Measurements from ENCODE around the gene GLI3.

The GLI3 gene

DNA sequence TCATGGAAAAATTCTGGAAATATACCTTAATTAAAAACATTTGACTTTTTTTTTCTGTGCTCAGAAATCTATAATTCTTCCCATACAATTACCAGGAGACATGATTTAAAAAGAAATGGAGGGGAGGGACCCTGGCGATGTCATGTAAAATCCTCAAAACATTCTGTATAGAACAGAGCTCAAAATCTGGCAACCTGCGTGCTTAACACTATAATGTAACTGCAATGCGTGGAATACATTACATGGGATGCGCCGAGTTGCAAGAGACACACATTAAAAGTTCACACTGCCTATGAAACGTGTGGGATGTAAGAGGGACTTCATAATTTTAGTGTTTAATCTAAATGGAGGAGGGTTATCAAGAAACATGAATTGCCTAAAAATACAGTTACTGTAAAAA is 215.0 kb downstream of the GLI3 start:
- Histone ChIP-seq H3K4me3 (ENCODE audit: low read length in 2 of 2) (no peak overlapping the region), H3K9me3 (ENCODE audit: control insufficient read depth in 2 of 2, low read length in 2 of 2) (no peaks in the 10 kb centered on the region), H3K9ac (ENCODE audit: low read length in 2 of 2) (no peak overlapping the region), H3K4me1 (ENCODE audit: control insufficient read depth, insufficient read depth, low read length) (peaks cover 10% of the 10 kb centered on the region), H3K36me3 (ENCODE audit: control insufficient read depth in 2 of 2, insufficient read depth in 2 of 2, low read length in 2 of 2) (peaks cover 13 to 26% of the 10 kb centered on the region in 2 donors), H3K27me3 (ENCODE audit: control insufficient read depth in 1 of 2, insufficient read depth in 2 of 2, low read length in 2 of 2) (no peaks in the 10 kb centered on the region), H3K27ac (ENCODE audit: low read length) (no peak overlapping the region)

DNA sequence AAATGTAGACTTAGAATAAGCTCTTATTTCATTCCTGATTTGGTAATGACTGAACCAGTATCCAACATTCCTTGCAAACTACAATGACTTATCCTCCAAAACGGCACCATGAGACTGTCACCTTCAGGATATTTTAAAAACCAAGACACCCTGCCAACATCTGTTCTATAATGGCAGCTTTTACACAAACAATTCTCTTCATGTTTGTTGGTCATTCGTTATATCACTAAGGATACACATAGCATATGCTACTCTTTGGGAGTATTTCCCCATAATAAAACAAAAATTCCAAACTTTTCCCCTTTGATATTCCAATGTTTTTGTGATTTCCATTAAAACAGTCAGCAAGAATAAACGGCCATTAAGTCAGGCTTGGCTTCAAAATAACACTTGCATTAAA is 215.4 kb downstream of the GLI3 start:
- no peak overlapping the region for H3K9ac ChIP-seq (ENCODE audit: low read length in 2 of 2)
- H3K36me3 ChIP-seq (ENCODE audit: control insufficient read depth in 2 of 2, insufficient read depth in 2 of 2, low read length in 2 of 2), result peaks cover 13 to 29% of the 10 kb centered on the region in 2 donors
- H3K9me3 ChIP-seq (ENCODE audit: control insufficient read depth in 2 of 2, low read length in 2 of 2), result no peaks in the 10 kb centered on the region
- peaks cover 10% of the 10 kb centered on the region for H3K4me1 ChIP-seq (ENCODE audit: control insufficient read depth, insufficient read depth, low read length)
- H3K27ac ChIP-seq (ENCODE audit: low read length), result no peak overlapping the region
- no peaks in the 10 kb centered on the region for H3K27me3 ChIP-seq (ENCODE audit: control insufficient read depth in 1 of 2, insufficient read depth in 2 of 2, low read length in 2 of 2)
- H3K4me3 ChIP-seq (ENCODE audit: low read length in 2 of 2), result no peak overlapping the region

DNA sequence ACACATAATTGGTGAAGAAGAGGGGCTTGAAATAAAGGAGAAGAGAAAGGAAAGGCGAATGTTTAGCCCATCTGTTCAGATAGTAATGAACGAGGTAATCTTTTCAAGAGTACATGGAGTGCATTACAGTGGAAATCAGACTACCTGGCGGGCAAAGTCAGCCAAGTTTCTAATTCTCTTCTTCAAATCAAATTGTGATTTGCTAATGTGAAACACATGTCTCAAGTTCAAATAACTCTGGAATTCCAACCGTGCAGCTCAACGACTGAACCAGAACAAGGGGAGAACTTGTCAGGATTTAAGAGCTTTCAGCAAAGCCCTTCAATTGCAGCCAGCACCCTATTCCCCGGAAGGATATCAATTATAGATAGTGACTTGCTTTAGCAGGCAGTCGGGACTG is 216.9 kb downstream of the GLI3 start:
- no peaks in the 10 kb centered on the region for H3K9me3 ChIP-seq (ENCODE audit: control insufficient read depth in 2 of 2, low read length in 2 of 2)
- no peak overlapping the region for H3K27ac ChIP-seq (ENCODE audit: low read length)
- no peak overlapping the region for H3K9ac ChIP-seq (ENCODE audit: low read length in 2 of 2)
- H3K27me3 ChIP-seq (ENCODE audit: control insufficient read depth in 1 of 2, insufficient read depth in 2 of 2, low read length in 2 of 2), result no peaks in the 10 kb centered on the region
- H3K36me3 ChIP-seq (ENCODE audit: control insufficient read depth in 2 of 2, insufficient read depth in 2 of 2, low read length in 2 of 2), result peaks cover 3 to 19% of the 10 kb centered on the region in 2 donors
- no peak overlapping the region for H3K4me3 ChIP-seq (ENCODE audit: low read length in 2 of 2)
- peaks cover 10% of the 10 kb centered on the region for H3K4me1 ChIP-seq (ENCODE audit: control insufficient read depth, insufficient read depth, low read length)

DNA sequence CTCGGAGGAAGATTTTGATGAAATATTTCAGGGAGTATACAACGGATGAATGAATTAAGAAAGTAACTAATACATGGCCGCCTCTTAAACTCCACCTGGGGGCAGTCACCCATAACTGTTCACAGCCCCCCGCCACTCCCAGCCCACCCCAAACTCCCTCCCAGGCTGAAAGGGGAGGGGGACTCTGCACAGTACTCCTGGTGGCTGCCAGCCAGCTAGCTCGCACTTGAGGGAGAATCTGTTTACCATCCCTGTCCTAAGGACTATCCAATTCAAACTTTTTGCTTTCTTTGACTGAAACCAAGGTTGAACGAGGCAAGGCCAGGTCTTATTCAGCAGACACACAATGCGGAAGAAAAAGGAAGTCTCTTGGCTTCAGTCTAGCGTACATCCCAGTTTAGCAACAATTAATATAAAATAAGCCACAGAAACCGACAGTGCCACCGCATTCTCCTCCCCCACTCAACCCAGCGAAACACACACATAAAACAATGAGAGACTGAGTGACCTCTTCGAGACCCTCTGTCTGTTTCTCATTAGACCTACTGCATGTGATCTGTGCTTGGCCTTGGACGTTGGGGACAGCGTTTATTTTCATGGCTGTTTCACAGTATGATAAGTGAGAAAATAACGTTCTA is 219.5 kb downstream of the GLI3 start:
- Histone ChIP-seq H3K36me3 (ENCODE audit: control insufficient read depth in 2 of 2, insufficient read depth in 2 of 2, low read length in 2 of 2) (peaks cover 3 to 10% of the 10 kb centered on the region in 2 donors), H3K27me3 (ENCODE audit: control insufficient read depth in 1 of 2, insufficient read depth in 2 of 2, low read length in 2 of 2) (no peaks in the 10 kb centered on the region), H3K27ac (ENCODE audit: low read length) (peak overlapping the region; percentile 7), H3K4me3 (ENCODE audit: low read length in 2 of 2) (no peak overlapping the region), H3K9me3 (ENCODE audit: control insufficient read depth in 2 of 2, low read length in 2 of 2) (peaks cover 0 to 3% of the 10 kb centered on the region in 2 donors), H3K9ac (ENCODE audit: low read length in 2 of 2) (no peak overlapping the region), H3K4me1 (ENCODE audit: control insufficient read depth, insufficient read depth, low read length) (peaks cover 4% of the 10 kb centered on the region)

DNA sequence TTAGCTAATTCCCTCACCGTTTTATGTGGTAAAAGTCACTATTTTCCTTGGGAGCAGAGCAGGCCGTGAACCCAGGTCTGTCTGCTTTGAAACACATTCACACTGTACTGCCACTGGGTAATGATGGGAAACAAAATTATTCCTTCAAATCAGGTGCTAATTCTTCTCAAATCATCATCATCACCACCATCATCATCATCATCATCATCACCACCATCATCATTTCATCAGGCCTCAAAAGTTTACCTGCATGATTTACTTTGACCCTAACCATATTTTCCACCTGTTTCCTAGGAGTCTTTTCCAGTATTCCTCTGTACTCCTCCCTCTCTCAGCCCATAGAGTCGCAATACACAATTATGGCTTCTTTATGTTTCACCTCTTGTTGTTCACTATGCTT is 220.5 kb downstream of the GLI3 start:
- peaks cover 6 to 9% of the 10 kb centered on the region in 2 donors for H3K36me3 ChIP-seq (ENCODE audit: control insufficient read depth in 2 of 2, insufficient read depth in 2 of 2, low read length in 2 of 2)
- no peak overlapping the region for H3K4me3 ChIP-seq (ENCODE audit: low read length in 2 of 2)
- peaks cover 0 to 3% of the 10 kb centered on the region in 2 donors for H3K9me3 ChIP-seq (ENCODE audit: control insufficient read depth in 2 of 2, low read length in 2 of 2)
- H3K27ac ChIP-seq (ENCODE audit: low read length), result no peak overlapping the region
- no peaks in the 10 kb centered on the region for H3K27me3 ChIP-seq (ENCODE audit: control insufficient read depth in 1 of 2, insufficient read depth in 2 of 2, low read length in 2 of 2)
- H3K9ac ChIP-seq (ENCODE audit: low read length in 2 of 2), result no peak overlapping the region
- H3K4me1 ChIP-seq (ENCODE audit: control insufficient read depth, insufficient read depth, low read length), result peaks cover 4% of the 10 kb centered on the region

DNA sequence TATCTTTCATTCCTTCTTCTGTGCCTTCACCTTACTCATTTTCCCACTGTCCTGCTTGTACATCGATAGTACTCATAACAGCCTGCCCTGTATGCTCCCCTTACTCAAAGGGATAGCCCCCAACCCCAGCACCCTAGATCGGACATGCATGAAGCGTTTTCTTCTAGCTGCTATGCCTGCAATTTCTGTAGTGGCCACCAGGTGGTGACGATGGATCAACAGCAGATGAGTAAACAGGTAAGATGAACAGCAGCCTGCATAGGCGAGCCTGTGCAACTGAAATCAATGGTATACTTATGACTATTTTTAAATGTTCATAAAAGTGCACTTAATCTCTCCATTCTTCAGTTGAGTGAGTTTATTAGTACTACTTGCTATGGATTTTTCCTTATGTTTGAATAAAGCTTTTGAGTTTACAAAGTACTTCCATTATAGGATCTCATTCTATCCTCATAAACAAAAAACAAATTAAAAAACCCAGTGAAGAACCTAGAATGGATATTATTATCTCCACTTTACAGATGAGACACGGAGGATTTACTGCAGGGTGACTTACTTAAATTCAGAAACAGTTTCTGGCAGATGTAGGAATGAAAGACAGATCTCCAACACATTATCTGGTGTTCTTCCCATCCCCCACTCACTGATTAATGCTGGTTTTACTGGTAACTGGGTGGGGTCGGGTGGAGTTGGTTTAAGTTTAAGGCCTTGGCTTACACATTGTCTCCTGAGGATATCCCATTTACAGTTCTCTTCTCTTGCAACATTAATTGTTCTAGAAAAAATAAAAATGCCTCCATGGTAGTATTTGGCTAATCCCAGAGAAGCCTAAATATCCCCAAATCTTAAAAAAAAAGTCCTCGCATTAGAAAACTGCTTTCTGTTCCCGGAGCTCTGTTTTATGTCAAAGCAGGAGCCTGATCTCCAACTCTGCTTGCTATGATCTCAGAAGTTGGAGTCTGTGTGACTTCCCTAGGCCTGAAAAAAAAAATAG is 222.1 kb downstream of the GLI3 start:
- peaks cover 10 to 15% of the 10 kb centered on the region in 2 donors for H3K36me3 ChIP-seq (ENCODE audit: control insufficient read depth in 2 of 2, insufficient read depth in 2 of 2, low read length in 2 of 2)
- H3K27ac ChIP-seq (ENCODE audit: low read length), result peak overlapping the region; percentile 13
- no peaks in the 10 kb centered on the region for H3K27me3 ChIP-seq (ENCODE audit: control insufficient read depth in 1 of 2, insufficient read depth in 2 of 2, low read length in 2 of 2)
- peaks cover 4% of the 10 kb centered on the region for H3K4me1 ChIP-seq (ENCODE audit: control insufficient read depth, insufficient read depth, low read length)
- H3K9me3 ChIP-seq (ENCODE audit: control insufficient read depth in 2 of 2, low read length in 2 of 2), result peaks cover 0 to 3% of the 10 kb centered on the region in 2 donors
- no peak overlapping the region for H3K9ac ChIP-seq (ENCODE audit: low read length in 2 of 2)
- no peak overlapping the region for H3K4me3 ChIP-seq (ENCODE audit: low read length in 2 of 2)

DNA sequence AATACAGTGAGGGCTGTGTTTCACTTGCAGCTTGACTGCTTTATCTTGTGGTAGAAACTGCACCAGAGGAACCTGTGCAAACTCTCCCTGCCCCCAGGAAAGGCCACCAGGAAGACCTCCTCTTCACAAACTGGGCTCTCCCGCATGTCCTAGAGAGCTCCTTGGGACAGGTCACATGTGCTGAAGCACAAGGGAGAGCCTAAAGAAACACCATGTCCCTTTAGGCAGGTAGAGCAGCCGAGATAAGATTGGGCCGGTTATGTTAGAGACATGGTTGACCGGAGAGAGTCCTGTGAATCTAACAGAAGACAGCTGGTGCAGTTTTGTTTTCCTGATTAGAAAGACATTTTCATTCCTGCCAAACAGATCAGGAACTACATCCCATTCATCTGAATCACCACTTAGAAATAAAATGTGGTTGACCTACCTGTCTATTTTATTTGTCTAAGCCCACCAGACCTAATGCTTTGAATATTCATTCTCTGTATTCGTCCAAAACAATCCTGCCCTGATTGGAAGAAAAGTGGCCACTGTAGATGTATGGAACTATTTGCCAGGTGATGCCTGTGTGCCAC is 224.1 kb downstream of the GLI3 start:
- Histone ChIP-seq H3K27ac (ENCODE audit: low read length) (no peak overlapping the region), H3K4me1 (ENCODE audit: control insufficient read depth, insufficient read depth, low read length) (peaks cover 4% of the 10 kb centered on the region), H3K36me3 (ENCODE audit: control insufficient read depth in 2 of 2, insufficient read depth in 2 of 2, low read length in 2 of 2) (peaks cover 16 to 19% of the 10 kb centered on the region in 2 donors)

DNA sequence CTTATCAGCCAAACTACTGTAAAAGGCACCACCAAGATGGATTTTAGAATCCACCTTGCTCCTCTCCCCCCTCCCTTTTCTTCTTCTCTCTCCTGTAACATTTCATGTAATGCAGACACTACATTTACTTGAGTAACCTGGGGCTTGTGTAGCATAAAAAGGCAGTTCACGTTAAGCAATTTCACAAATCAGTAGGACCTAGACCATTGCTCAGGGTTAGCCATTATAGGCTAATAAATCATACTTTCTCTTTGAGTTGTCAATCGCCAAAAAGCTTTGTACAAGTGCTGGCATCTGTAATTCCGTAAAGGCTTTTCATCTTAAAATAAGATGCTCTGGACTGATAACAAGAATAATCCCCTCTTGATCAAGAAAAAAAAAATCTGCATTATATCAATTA is 224.7 kb downstream of the GLI3 start:
- H3K4me1 ChIP-seq (ENCODE audit: control insufficient read depth, insufficient read depth, low read length), result no peaks in the 10 kb centered on the region
- H3K9me3 ChIP-seq (ENCODE audit: control insufficient read depth in 2 of 2, low read length in 2 of 2), result peaks cover 0 to 3% of the 10 kb centered on the region in 2 donors
- H3K27me3 ChIP-seq (ENCODE audit: control insufficient read depth in 1 of 2, insufficient read depth in 2 of 2, low read length in 2 of 2), result no peaks in the 10 kb centered on the region
- no peak overlapping the region for H3K4me3 ChIP-seq (ENCODE audit: low read length in 2 of 2)
- H3K9ac ChIP-seq (ENCODE audit: low read length in 2 of 2), result no peak overlapping the region
- no peak overlapping the region for H3K27ac ChIP-seq (ENCODE audit: low read length)
- peaks cover 16 to 19% of the 10 kb centered on the region in 2 donors for H3K36me3 ChIP-seq (ENCODE audit: control insufficient read depth in 2 of 2, insufficient read depth in 2 of 2, low read length in 2 of 2)

More for the DNA sequence above, 224.1 kb downstream of the GLI3 start:
- no peaks in the 10 kb centered on the region for H3K27me3 ChIP-seq (ENCODE audit: control insufficient read depth in 1 of 2, insufficient read depth in 2 of 2, low read length in 2 of 2)
- H3K4me3 ChIP-seq (ENCODE audit: low read length in 2 of 2), result no peak overlapping the region
- H3K9ac ChIP-seq (ENCODE audit: low read length in 2 of 2), result no peak overlapping the region
- H3K9me3 ChIP-seq (ENCODE audit: control insufficient read depth in 2 of 2, low read length in 2 of 2), result peaks cover 0 to 3% of the 10 kb centered on the region in 2 donors

DNA sequence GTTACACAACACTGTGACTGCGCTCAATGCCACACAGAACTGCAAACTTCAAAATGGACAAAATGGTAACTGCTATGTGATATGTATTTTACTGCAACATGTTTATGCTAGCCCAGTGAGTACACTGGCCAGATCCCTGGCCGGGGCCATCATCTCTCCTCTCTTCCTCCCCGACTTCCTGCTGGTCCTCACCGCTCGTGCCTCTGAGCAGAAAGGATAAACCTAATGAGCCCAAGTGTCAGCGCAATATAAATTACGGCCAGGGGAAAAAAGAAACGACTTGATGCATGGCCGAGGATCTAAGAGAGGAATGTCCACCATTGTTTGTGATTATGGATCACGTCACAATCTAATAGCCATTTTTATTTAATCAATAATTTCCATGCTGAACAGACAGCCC is 225.2 kb downstream of the GLI3 start:
- Histone ChIP-seq H3K9me3 (ENCODE audit: control insufficient read depth in 2 of 2, low read length in 2 of 2) (peaks cover 0 to 3% of the 10 kb centered on the region in 2 donors), H3K9ac (ENCODE audit: low read length in 2 of 2) (no peak overlapping the region), H3K27me3 (ENCODE audit: control insufficient read depth in 1 of 2, insufficient read depth in 2 of 2, low read length in 2 of 2) (no peaks in the 10 kb centered on the region), H3K36me3 (ENCODE audit: control insufficient read depth in 2 of 2, insufficient read depth in 2 of 2, low read length in 2 of 2) (peaks cover 16 to 17% of the 10 kb centered on the region in 2 donors), H3K27ac (ENCODE audit: low read length) (no peak overlapping the region), H3K4me3 (ENCODE audit: low read length in 2 of 2) (no peak overlapping the region), H3K4me1 (ENCODE audit: control insufficient read depth, insufficient read depth, low read length) (no peaks in the 10 kb centered on the region)

DNA sequence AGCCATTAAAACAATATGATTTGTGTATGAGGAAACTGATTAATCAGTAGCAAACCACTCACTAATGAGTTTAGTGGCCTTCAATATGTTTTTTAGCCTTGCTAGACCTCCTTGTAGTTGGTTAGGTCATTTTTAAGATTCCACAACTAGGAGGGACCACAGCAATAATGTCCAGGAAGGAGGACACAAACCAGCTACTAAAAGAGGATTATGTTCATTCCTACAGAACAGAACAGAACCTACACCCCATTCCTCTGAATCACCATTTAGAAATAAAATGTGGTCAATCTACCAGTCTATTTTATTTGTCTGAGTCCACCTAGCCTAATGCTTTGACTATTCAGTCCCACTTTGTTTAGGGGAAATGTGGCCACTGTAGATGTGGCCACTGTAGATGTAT is 226.3 kb downstream of the GLI3 start:
- peaks cover 0 to 3% of the 10 kb centered on the region in 2 donors for H3K9me3 ChIP-seq (ENCODE audit: control insufficient read depth in 2 of 2, low read length in 2 of 2)
- no peak overlapping the region for H3K27ac ChIP-seq (ENCODE audit: low read length)
- no peaks in the 10 kb centered on the region for H3K4me1 ChIP-seq (ENCODE audit: control insufficient read depth, insufficient read depth, low read length)
- H3K9ac ChIP-seq (ENCODE audit: low read length in 2 of 2), result no peak overlapping the region
- H3K4me3 ChIP-seq (ENCODE audit: low read length in 2 of 2), result no peak overlapping the region
- no peaks in the 10 kb centered on the region for H3K27me3 ChIP-seq (ENCODE audit: control insufficient read depth in 1 of 2, insufficient read depth in 2 of 2, low read length in 2 of 2)
- peaks cover 13 to 20% of the 10 kb centered on the region in 2 donors for H3K36me3 ChIP-seq (ENCODE audit: control insufficient read depth in 2 of 2, insufficient read depth in 2 of 2, low read length in 2 of 2)

Measured in stomach smooth muscle (tissue), 2 donors.